H9 (cell line): ENCODE results near the gene RGS9. TPM values are rescaled to one million over a fixed set of nuclear protein-coding genes. Genes with fewer than 3 reads are reported as not detected.
"Not testable (repeated sequence)": the region's sequence is repeated elsewhere in the genome, so short reads cannot be mapped to it uniquely, and the experiment has no call there.

Experiments used
- DNase-seq: peaks from one replicate; pipeline ENCODE4 v3.0.0-alpha.2; 2017
- H2AFZ ChIP-seq: one replicate; pipeline ENCODE4 v1.6.1; 2013; ENCODE audit warnings: mild to moderate bottlenecking, low read length, control low read depth, moderate library complexity
- H2AK5ac ChIP-seq: 2 replicates; pipeline ENCODE4 v1.6.1; 2013; ENCODE audit warnings: low read length, control low read depth, mixed read lengths; ENCODE audit not compliant: insufficient read length
- H2BK120ac ChIP-seq: one replicate; pipeline ENCODE4 v1.6.1; 2013; ENCODE audit warnings: low read depth, mild to moderate bottlenecking, low read length, control low read depth, inconsistent platforms; ENCODE audit not compliant: poor library complexity, severe bottlenecking
- H2BK12ac ChIP-seq: 2 replicates; pipeline ENCODE4 v1.6.1; 2013; ENCODE audit warnings: low read length, control low read depth, mixed read lengths, low read depth; ENCODE audit not compliant: insufficient read length
- H2BK15ac ChIP-seq: 2 replicates; pipeline ENCODE4 v1.6.1; 2013; ENCODE audit warnings: low read depth, low read length, control low read depth
- H2BK20ac ChIP-seq: one replicate; pipeline ENCODE4 v1.6.1; 2013; ENCODE audit warnings: low read depth, mild to moderate bottlenecking, low read length, control low read depth, inconsistent platforms; ENCODE audit not compliant: poor library complexity, severe bottlenecking
- H2BK5ac ChIP-seq: 2 replicates; pipeline ENCODE4 v1.6.1; 2013; ENCODE audit warnings: low read length, control low read depth, mixed read lengths; ENCODE audit not compliant: insufficient read length
- H3K14ac ChIP-seq: 2 replicates; pipeline ENCODE4 v1.6.1; 2013; ENCODE audit warnings: low read length, control low read depth; ENCODE audit not compliant: insufficient read depth
- H3K18ac ChIP-seq: 2 replicates; pipeline ENCODE4 v1.6.1; 2013; ENCODE audit warnings: low read depth, mild to moderate bottlenecking, mixed read lengths, low read length, control low read depth; ENCODE audit not compliant: insufficient read length
- H3K23ac ChIP-seq: 2 replicates; pipeline ENCODE4 v1.6.1; 2013; ENCODE audit warnings: low read length, control low read depth, mixed read lengths, low read depth; ENCODE audit not compliant: insufficient read length
- H3K23me2 ChIP-seq: 2 replicates; pipeline ENCODE4 v1.6.1; 2013; ENCODE audit warnings: low read depth, mild to moderate bottlenecking, mixed read lengths, low read length, control low read depth; ENCODE audit not compliant: insufficient read length, poor library complexity, severe bottlenecking
- H3K27ac ChIP-seq: 2 replicates; pipeline ENCODE4 v1.5.1; 2013; ENCODE audit warnings: low read length, control low read depth, mixed read lengths, low read depth; ENCODE audit not compliant: insufficient read length
- H3K27me3 ChIP-seq: 2 replicates; pipeline ENCODE4 v1.6.1; 2013; ENCODE audit warnings: low read length, control low read depth, inconsistent platforms; ENCODE audit not compliant: insufficient read depth
- H3K4ac ChIP-seq: 2 replicates; pipeline ENCODE4 v1.6.1; 2013; ENCODE audit warnings: low read depth, mild to moderate bottlenecking, control low read depth, inconsistent platforms, low read length, moderate library complexity
- H3K4me1 ChIP-seq: 2 replicates; pipeline ENCODE4 v1.6.1; 2013; ENCODE audit warnings: low read length, control low read depth, inconsistent platforms; ENCODE audit not compliant: insufficient read depth
- H3K4me2 ChIP-seq: 2 replicates; pipeline ENCODE4 v1.6.1; 2013; ENCODE audit warnings: low read length, control low read depth, mixed read lengths; ENCODE audit not compliant: insufficient read length, insufficient read depth
- H3K56ac ChIP-seq: 2 replicates; pipeline ENCODE4 v1.6.1; 2013; ENCODE audit warnings: low read depth, mild to moderate bottlenecking, mixed read lengths, low read length, control low read depth; ENCODE audit not compliant: insufficient read length
- H3K79me1 ChIP-seq: 2 replicates; pipeline ENCODE4 v1.6.1; 2013; ENCODE audit warnings: low read depth, mild to moderate bottlenecking, moderate library complexity, low read length, control low read depth, inconsistent platforms; ENCODE audit not compliant: insufficient read depth, poor library complexity, severe bottlenecking
- H3K79me2 ChIP-seq: 2 replicates; pipeline ENCODE4 v1.6.1; 2013; ENCODE audit warnings: low read length, control low read depth, inconsistent platforms; ENCODE audit not compliant: insufficient read depth
- H3K9ac ChIP-seq: 2 replicates; pipeline ENCODE4 v1.6.1; 2013; ENCODE audit warnings: low read length, control low read depth, mixed read lengths; ENCODE audit not compliant: insufficient read length; ENCODE audit errors: extremely low read depth
- H3K9me3 ChIP-seq: one replicate; pipeline ENCODE4 v1.6.1; 2013; ENCODE audit warnings: low read depth, low read length, inconsistent platforms; ENCODE audit not compliant: control insufficient read depth
- H3T11ph ChIP-seq: one replicate; pipeline ENCODE4 v1.6.1; 2013; ENCODE audit warnings: mild to moderate bottlenecking, low read length, control low read depth, inconsistent platforms
- H4K20me1 ChIP-seq: one replicate; pipeline ENCODE4 v1.6.1; 2013; ENCODE audit not compliant: control insufficient read depth, insufficient read length, insufficient read depth
- H4K5ac ChIP-seq: 2 replicates; pipeline ENCODE4 v1.6.1; 2013; ENCODE audit warnings: low read depth, mild to moderate bottlenecking, mixed read lengths, low read length, control low read depth; ENCODE audit not compliant: insufficient read length
- H4K8ac ChIP-seq: replicated peaks from 2 replicates; pipeline ENCODE4 v1.6.1; 2013; ENCODE audit warnings: low read length, control low read depth, mixed read lengths, low read depth; ENCODE audit not compliant: insufficient read length
- H4K91ac ChIP-seq: 2 replicates; pipeline ENCODE4 v1.6.1; 2013; ENCODE audit warnings: low read depth, mild to moderate bottlenecking, moderate library complexity, mixed read lengths, low read length, control low read depth; ENCODE audit not compliant: insufficient read length
- H3K27ac Mint-ChIP-seq, 3 experiments: 2 replicates in 2 of 3; 3 replicates in 1 of 3; pipeline ENCODE4 v1.8.0; 2020 to 2021; ENCODE audit warnings: mixed read lengths in 3 of 3, mild to moderate bottlenecking in 1 of 3, moderate library complexity in 1 of 3
- H3K27me3 Mint-ChIP-seq: 2 replicates; pipeline ENCODE4 v1.8.0; 2021; ENCODE audit warnings: low read depth, mild to moderate bottlenecking, moderate library complexity, mixed read lengths
- H3K36me3 Mint-ChIP-seq, 3 experiments: 2 replicates in 2 of 3; 3 replicates in 1 of 3; pipeline ENCODE4 v1.8.0; 2020 to 2021; ENCODE audit warnings: low read depth in 3 of 3, mixed read lengths in 3 of 3; ENCODE audit not compliant: insufficient read depth in 1 of 3
- H3K4me1 Mint-ChIP-seq, 2 experiments: 2 replicates each; pipeline ENCODE4 v1.8.0; 2020; ENCODE audit warnings: mixed read lengths in 2 of 2
- H3K4me3 Mint-ChIP-seq, 2 experiments: 2 replicates in 1 of 2; 3 replicates in 1 of 2; pipeline ENCODE4 v1.8.0; 2020 to 2021; ENCODE audit warnings: mild to moderate bottlenecking in 2 of 2, mixed read lengths in 2 of 2, moderate library complexity in 1 of 2
- H3K9me3 Mint-ChIP-seq, 2 experiments: 2 replicates in 1 of 2; 3 replicates in 1 of 2; pipeline ENCODE4 v1.8.0; 2020; ENCODE audit warnings: mild to moderate bottlenecking in 2 of 2, mixed read lengths in 2 of 2, moderate library complexity in 1 of 2
- WGBS: extraction: QIAGEN DNeasy Blood & Tissue Kit; methylation state at CpG from one replicate; pipeline ENCODE4 v1.1.7; 2013; ENCODE audit warnings: missing lambda C conversion rate, low lambda C conversion rate, mixed read lengths; ENCODE audit not compliant: insufficient read length; ENCODE audit errors: extremely low coverage; 5-methylcytosine and 5-hydroxymethylcytosine counted together
- total RNA-seq: library from RNA; stranded (reverse); gene quantifications from 2 replicates; pipeline ENCODE4 v1.2.1, GENCODE V29; 2021
- TF ChIP-seq, protein P1 (sequence below): fragments of 200-600 bp; sonication (generic); conservative IDR thresholded peaks from 3 replicates; pipeline ENCODE4 v1.8.0; 2021; ENCODE audit warnings: antibody characterized with exemption, mild to moderate bottlenecking

Gene RGS9
- total RNA-seq, 1 experiment from 2014 or later = 12.0 TPM

DNA sequence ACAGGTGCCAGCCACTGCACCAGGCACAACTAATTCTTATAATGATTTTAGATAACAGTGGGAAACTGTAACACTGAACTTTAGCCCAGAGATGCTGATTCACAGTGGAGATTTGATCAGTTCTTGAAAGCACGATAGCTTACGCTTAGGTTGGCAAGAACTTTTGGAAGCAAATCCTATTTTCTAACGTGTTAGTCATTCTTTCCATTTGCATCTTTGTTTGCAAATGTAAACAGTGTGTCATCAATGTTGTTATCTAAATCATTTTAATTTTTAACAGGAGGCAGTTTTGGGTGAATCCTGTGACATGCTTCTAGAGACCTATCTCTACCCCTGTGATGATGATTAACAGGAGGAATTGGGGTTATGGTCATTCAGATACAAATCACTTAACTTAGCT is 44.9 kb upstream of the RGS9 start:
- no peaks in the 10 kb centered on the region for H3K27me3 ChIP-seq
- Mint-ChIP-seq H3K9me3 (no peaks in the 10 kb centered on the region), H3K4me1 (peaks cover 0 to 4% of the 10 kb centered on the region in 2 experiments; a peak in 2 of 4 replicates), H3K27me3 (peaks cover 2% of the 10 kb centered on the region; the same call in 1 of the 2 replicates), H3K36me3 (no peaks in the 10 kb centered on the region; a peak in 1 of 7 replicates), H3K4me3 (no peak overlapping the region), H3K27ac (no peak overlapping the region)
- no peaks in the 10 kb centered on the region for H3K79me2 ChIP-seq
- no CpG with 5 or more reads among the region's 3 CpGs for WGBS
- no peak overlapping the region for H3T11ph ChIP-seq
- no peaks in the 10 kb centered on the region for H3K79me1 ChIP-seq
- H4K5ac ChIP-seq = no peak overlapping the region
- no peaks in the 10 kb centered on the region for H3K23me2 ChIP-seq
- H3K27ac ChIP-seq = no peak overlapping the region
- no peak overlapping the region for H3K56ac ChIP-seq
- H2BK5ac ChIP-seq = no peak overlapping the region
- H3K9ac ChIP-seq = no peak overlapping the region
- TF ChIP-seq, protein P1, sequence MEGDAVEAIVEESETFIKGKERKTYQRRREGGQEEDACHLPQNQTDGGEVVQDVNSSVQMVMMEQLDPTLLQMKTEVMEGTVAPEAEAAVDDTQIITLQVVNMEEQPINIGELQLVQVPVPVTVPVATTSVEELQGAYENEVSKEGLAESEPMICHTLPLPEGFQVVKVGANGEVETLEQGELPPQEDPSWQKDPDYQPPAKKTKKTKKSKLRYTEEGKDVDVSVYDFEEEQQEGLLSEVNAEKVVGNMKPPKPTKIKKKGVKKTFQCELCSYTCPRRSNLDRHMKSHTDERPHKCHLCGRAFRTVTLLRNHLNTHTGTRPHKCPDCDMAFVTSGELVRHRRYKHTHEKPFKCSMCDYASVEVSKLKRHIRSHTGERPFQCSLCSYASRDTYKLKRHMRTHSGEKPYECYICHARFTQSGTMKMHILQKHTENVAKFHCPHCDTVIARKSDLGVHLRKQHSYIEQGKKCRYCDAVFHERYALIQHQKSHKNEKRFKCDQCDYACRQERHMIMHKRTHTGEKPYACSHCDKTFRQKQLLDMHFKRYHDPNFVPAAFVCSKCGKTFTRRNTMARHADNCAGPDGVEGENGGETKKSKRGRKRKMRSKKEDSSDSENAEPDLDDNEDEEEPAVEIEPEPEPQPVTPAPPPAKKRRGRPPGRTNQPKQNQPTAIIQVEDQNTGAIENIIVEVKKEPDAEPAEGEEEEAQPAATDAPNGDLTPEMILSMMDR = no peak
- H2BK20ac ChIP-seq = no peak overlapping the region
- H2BK15ac ChIP-seq = no peak overlapping the region
- H2AK5ac ChIP-seq = no peak overlapping the region
- H4K20me1 ChIP-seq = no peaks in the 10 kb centered on the region
- H3K4me1 ChIP-seq = no peaks in the 10 kb centered on the region
- no peak overlapping the region for H3K4ac ChIP-seq
- H2BK12ac ChIP-seq = no peak overlapping the region
- no peaks in the 10 kb centered on the region for H3K9me3 ChIP-seq
- no peak overlapping the region for H3K18ac ChIP-seq
- H4K91ac ChIP-seq = no peak overlapping the region
- no peak overlapping the region for H3K23ac ChIP-seq
- DNase-seq = no peak
- no peak overlapping the region for H2AFZ ChIP-seq
- no peak overlapping the region for H2BK120ac ChIP-seq
- H3K4me2 ChIP-seq = no peak overlapping the region
- no peak overlapping the region for H3K14ac ChIP-seq
- no peak overlapping the region for H4K8ac ChIP-seq

DNA sequence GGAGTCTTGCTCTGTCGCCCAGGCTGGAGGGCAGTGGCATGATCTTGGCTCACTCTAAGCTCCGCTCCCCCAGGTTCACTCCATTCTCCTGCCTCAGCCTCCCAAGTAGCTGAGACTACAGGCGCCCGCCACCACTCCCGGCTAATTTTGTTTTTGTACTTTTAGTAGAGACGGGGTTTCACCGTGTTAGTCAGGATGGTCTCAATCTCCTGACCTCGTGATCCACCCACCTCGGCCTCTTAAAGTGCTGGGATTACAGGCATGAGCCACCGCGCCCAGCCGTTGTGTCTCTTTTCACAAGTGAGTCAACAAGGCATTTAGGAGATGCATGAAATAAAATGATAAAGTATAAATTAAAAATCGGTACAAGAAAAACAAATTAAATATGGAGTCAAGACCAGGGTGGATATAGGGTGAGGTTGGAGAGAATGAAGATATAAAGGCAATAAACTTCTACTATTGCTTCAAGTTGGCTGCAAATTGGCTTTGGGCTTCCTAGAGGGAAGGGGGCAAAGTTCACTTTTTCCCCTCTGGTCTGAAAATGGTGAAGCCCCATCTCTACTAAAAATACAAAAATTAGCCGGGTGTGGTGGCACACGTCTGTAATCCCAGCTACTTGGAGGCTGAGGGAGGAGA is 44.3 kb upstream of the RGS9 start:
- not testable (repeated sequence) for H3K9me3 Mint-ChIP-seq, H3K56ac ChIP-seq, H3K18ac ChIP-seq, H4K5ac ChIP-seq, H3K79me2 ChIP-seq, H2AK5ac ChIP-seq, H3K27ac ChIP-seq, H3K79me1 ChIP-seq, H2BK12ac ChIP-seq, H3K23ac ChIP-seq, H3K4me3 Mint-ChIP-seq, H2BK120ac ChIP-seq, H3K4me1 ChIP-seq, H3K9me3 ChIP-seq, H2BK15ac ChIP-seq, H3K36me3 Mint-ChIP-seq, H3K27me3 ChIP-seq, DNase-seq, H3K23me2 ChIP-seq, H3T11ph ChIP-seq, H3K9ac ChIP-seq, H2BK20ac ChIP-seq, H4K8ac ChIP-seq, H3K4ac ChIP-seq, H4K91ac ChIP-seq, H3K4me2 ChIP-seq, H2AFZ ChIP-seq, H2BK5ac ChIP-seq, H4K20me1 ChIP-seq, H3K27ac Mint-ChIP-seq, H3K14ac ChIP-seq, H3K27me3 Mint-ChIP-seq, H3K4me1 Mint-ChIP-seq
- 100% methylated on average over 1 of the region's 15 CpGs for WGBS
